Heart left ventricle (tissue), 16 donors: ENCODE results near the gene XYLT1. TPM values are rescaled to one million over a fixed set of nuclear protein-coding genes. Genes with fewer than 3 reads are reported as not detected.

Source experiments
- ATAC-seq, 4 donors: fragments of 200-7000 bp; cut with Tn5 transposase; one replicate each; pipeline ENCODE4 v1.9.1; 2020 to 2022; ENCODE audit warnings: moderate library complexity in 4 of 4, mild to moderate bottlenecking in 3 of 4, moderate number of reproducible peaks in 1 of 4
- DNase-seq, 5 donors: peaks; one replicate each; pipeline ENCODE4 v3.0.0-alpha.2; 2020
- H3K27ac ChIP-seq, 12 donors: fragments of 200-600 bp; sonication (generic) in 4 of 12; one replicate each; pipeline versions ENCODE4 v1.5.0 to v1.8.0; 2016 to 2022; ENCODE audit warnings: mild to moderate bottlenecking in 2 of 12
- H3K27me3 ChIP-seq, 9 donors: fragments of 200-600 bp; sonication (generic) in 2 of 9; one replicate each; pipeline versions ENCODE4 v1.5.1 to v1.8.0; 2016 to 2022; ENCODE audit warnings: mild to moderate bottlenecking in 3 of 9
- H3K36me3 ChIP-seq, 9 donors: fragments of 200-600 bp; sonication (generic) in 2 of 9; one replicate each; pipeline versions ENCODE4 v1.5.0 to v1.8.0; 2018 to 2022; ENCODE audit warnings: mild to moderate bottlenecking in 2 of 9
- H3K4me1 ChIP-seq, 12 donors: fragments of 200-600 bp; sonication (generic) in 4 of 12; one replicate each; pipeline versions ENCODE4 v1.5.0 to v1.8.0; 2016 to 2022; ENCODE audit warnings: mild to moderate bottlenecking in 3 of 12
- H3K4me3 ChIP-seq, 12 donors: fragments of 200-600 bp; sonication (generic) in 4 of 12; one replicate each; pipeline versions ENCODE4 v1.5.0 to v1.8.0; 2017 to 2022; ENCODE audit warnings: mild to moderate bottlenecking in 9 of 12, moderate library complexity in 4 of 12
- H3K9me3 ChIP-seq, 12 donors: fragments of 200-600 bp; sonication (generic) in 4 of 12; one replicate each; pipeline versions ENCODE4 v1.5.0 to v1.8.0; 2016 to 2022; ENCODE audit warnings: mild to moderate bottlenecking in 1 of 12
- POLR2A ChIP-seq, 2 donors: fragments of 450-650 bp; IDR thresholded peaks; one replicate each; pipeline ENCODE4 v1.6.1; 2017; ENCODE audit warnings: antibody characterized with exemption in 2 of 2, mild to moderate bottlenecking in 2 of 2, moderate library complexity in 2 of 2
- WGBS, 4 donors: extraction: QIAGEN DNeasy Blood & Tissue Kit in 2 of 4; methylation state at CpG; one replicate each; pipeline versions ENCODE4 v1.1.5 to v1.1.7; 2013 to 2018; 5-methylcytosine and 5-hydroxymethylcytosine counted together
- intact Hi-C, 10 donors: fragments of 100-400 bp; cut with DNase I; formaldehyde crosslinking; loops; one replicate each; pipeline versions ENCODE4 v1.11.1 to v1.14.2; 2022
- polyA plus RNA-seq, 2 donors: library from polyadenylated mRNA; stranded (reverse); fragments of 200-250 nt; gene quantifications; one replicate each; pipeline ENCODE4 v1.2.3, GENCODE V29; 2013
- total RNA-seq, 9 donors: library from RNA; depleted of rRNA in 2 of 9; stranded (reverse); fragments of >200 nt in 2 of 9; fragmentation: NEBNext Ultra II Directional in 3 of 9; extraction: Animal tissue kit (Norgen Biotek cat#: 25700) in 3 of 9; gene quantifications; one replicate each; pipeline versions ENCODE4 v1.1.0 to v1.2.4, GENCODE V29; 2016 to 2023
- TF ChIP-seq, protein P1 (sequence below), 12 donors: fragments of 200-600 bp; sonication (generic) in 4 of 12; IDR thresholded peaks; one replicate each; pipeline versions ENCODE4 v1.5.0 to v1.8.0; 2018 to 2022; ENCODE audit warnings: antibody characterized with exemption in 12 of 12, mild to moderate bottlenecking in 5 of 12
- donor health status: ischemic (EF 13 %, LVEDD 7.1; RV severe dilation, severe dysfunction).
- donor health status: healthy with polysubstance abuse.
- donor health status: DM: no; HTN: yes; CAD: no.
- donor health status: DM: no; HTN: no; CAD: no.
- donor health status: ischemic (EF 25% LVEDD 6.9; RV normal size, moderate dysfunction).
- donor health status: ischemic (EF 25% LVEDD 5.7; RV mildly dilated, moderate dysfunction).
- donor health status: healthy.
- donor health status: DM: yes; HTN: yes; CAD: no.
- donor health status: ischemic (EF 35%, LVEDD 5.7; RV mildly dilated, moderate dysfunction).
- donor health status: nonischemic (EF 11% LVEDD 7.7; RV severe dilation, severe dysfunction).
- donor health status: DM: yes; HTN: yes; CAD: no.
- donor health status: PGD.
- donor health status: ischemic (EF 29% LVEDD 5.4; RV normal size, mild dysfunction).
- donor health status: nonischemic (EF 23%, LVEDD 6.1; RV moderate dilation, normal function).

Gene XYLT1
- total and polyA plus RNA-seq, 11 donors: 0.46 to 12.3 (median 2.4) TPM

DNA sequence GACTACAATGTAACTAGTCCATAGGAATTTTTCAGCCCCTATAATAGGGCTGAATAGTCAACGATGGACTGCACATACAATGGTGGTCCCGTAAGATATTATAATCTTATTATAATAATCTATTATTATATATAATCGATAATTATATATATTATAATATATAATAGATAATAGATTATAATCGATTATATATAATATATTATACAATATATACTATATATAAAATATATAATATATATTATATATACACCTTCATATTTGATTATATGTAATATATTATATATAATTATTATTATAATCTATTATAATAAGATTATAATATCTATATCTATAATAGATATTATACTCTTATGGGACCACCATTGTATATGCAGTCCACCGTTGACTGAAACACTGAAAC is 238.8 kb downstream of the XYLT1 start:
- DNase-seq (no peak), ATAC-seq (no peak)
- H3K9me3 ChIP-seq: no peaks in the 10 kb centered on the region
- TF ChIP-seq, protein P1, sequence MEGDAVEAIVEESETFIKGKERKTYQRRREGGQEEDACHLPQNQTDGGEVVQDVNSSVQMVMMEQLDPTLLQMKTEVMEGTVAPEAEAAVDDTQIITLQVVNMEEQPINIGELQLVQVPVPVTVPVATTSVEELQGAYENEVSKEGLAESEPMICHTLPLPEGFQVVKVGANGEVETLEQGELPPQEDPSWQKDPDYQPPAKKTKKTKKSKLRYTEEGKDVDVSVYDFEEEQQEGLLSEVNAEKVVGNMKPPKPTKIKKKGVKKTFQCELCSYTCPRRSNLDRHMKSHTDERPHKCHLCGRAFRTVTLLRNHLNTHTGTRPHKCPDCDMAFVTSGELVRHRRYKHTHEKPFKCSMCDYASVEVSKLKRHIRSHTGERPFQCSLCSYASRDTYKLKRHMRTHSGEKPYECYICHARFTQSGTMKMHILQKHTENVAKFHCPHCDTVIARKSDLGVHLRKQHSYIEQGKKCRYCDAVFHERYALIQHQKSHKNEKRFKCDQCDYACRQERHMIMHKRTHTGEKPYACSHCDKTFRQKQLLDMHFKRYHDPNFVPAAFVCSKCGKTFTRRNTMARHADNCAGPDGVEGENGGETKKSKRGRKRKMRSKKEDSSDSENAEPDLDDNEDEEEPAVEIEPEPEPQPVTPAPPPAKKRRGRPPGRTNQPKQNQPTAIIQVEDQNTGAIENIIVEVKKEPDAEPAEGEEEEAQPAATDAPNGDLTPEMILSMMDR (IDR thresholded peaks at IDR 0.05): no peak
- TF ChIP-seq POLR2A (IDR thresholded peaks at IDR 0.05): no peak
- H3K27ac ChIP-seq: no peak overlapping the region
- 95 to 97% (median 95%) methylated on average over 5 of the region's 5 CpGs for WGBS, 4 donors
- H3K27me3 ChIP-seq: no peaks in the 10 kb centered on the region
- intact Hi-C loops: no loop called here
- peaks cover 0 to 2% (median 0%) of the 10 kb centered on the region in 12 donors for H3K4me1 ChIP-seq
- H3K4me3 ChIP-seq: no peak overlapping the region
- no peaks in the 10 kb centered on the region for H3K36me3 ChIP-seq

DNA sequence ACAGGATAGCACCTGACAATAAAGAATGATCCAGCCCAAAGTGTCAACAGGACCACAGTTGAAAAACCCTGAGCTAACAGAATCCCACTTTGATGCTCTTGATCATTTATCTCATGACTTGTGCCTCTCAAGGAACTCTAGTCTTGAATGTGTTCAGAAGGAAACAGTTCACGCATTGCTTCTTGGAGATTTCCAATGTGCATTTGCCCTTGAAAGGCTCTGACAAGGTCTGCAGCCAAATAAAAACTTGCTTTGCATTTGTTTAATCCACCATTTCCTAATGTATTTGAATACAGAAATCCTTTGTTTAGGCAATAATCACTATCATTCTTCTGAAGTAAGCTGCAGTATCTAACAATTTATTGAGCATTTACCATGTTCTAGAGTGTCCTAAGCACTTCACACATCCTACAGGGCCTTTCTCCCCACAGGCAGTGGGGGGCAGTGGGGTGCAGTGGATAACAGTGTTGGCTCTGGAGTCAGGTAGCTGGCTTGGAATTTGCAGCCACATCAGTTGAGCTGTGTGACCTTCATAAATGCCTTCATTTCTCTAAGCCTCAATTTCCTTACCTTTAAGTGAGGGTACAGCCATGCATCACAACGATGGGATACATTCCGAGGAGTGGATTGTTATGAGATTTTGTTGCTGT is 239.7 kb downstream of the XYLT1 start:
- Histone ChIP-seq H3K4me1 (peaks cover 0 to 2% (median 0%) of the 10 kb centered on the region in 12 donors), H3K9me3 (no peaks in the 10 kb centered on the region), H3K4me3 (no peak overlapping the region), H3K27me3 (no peaks in the 10 kb centered on the region), H3K36me3 (no peaks in the 10 kb centered on the region), H3K27ac (no peak overlapping the region)
- intact Hi-C loops: no loop called here
- 95 to 98% (median 97%) methylated on average over 3 of the region's 3 CpGs for WGBS, 4 donors
- no peak for DNase-seq
- ATAC-seq: no peak
- TF ChIP-seq, protein P1 (IDR thresholded peaks at IDR 0.05): no peak
- TF ChIP-seq POLR2A (IDR thresholded peaks at IDR 0.05): no peak

DNA sequence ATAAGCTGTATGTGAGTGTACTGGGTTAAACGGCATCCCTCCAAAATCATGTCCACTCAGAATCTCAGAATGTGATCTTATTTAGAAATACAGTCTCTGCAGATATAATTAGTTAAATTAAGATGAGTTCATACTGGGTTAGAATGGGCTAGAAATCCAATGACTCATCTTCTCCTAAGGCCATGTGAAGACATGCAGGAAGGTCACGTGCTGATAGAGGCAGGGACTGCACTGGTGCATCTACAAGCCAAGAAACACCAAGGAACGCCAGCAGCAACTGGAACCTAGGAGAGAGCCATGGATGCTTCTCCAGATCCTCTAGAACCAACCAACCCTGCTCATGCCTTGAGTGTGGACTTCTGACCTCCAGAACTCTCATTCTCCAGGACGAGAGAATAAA is 241.0 kb downstream of the XYLT1 start:
- H3K9me3 ChIP-seq: no peaks in the 10 kb centered on the region
- WGBS, 4 donors: 91 to 95% (median 92%) methylated on average over 4 of the region's 4 CpGs
- H3K4me1 ChIP-seq: peaks cover 0 to 14% (median 8%) of the 10 kb centered on the region in 12 donors
- no peaks in the 10 kb centered on the region for H3K27me3 ChIP-seq
- TF ChIP-seq, protein P1 (IDR thresholded peaks at IDR 0.05): no peak
- no peak for TF ChIP-seq POLR2A (IDR thresholded peaks at IDR 0.05)
- DNase-seq: no peak
- intact Hi-C loops: loop anchor here in 1 of 10 donors (10.0 kb wide), 1 partner anchor 145 kb away; no protein-coding TSS in a partner anchor
- no peaks in the 10 kb centered on the region for H3K36me3 ChIP-seq
- H3K27ac ChIP-seq: no peak overlapping the region
- ATAC-seq: no peak
- no peak overlapping the region for H3K4me3 ChIP-seq

DNA sequence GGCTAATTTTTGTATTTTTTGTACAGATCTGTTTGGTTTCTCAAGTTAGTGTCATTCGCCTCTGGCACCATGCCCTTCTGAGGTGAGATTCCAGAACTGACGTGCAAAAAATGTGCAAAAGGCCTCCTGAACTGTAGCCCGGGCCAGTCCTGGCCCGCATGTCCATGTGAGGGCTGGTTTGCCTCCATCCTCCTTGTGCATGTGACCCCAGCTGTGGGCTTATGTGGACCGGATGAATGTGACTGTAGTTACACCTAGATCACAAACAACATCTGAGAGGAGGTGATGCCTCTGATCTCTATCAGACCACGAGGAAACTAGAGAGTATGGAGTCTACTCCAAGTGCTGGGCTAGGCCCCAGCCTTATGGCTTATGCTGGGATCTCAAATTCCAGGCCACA is 241.6 kb downstream of the XYLT1 start:
- DNase-seq (no peak), ATAC-seq (no peak)
- Histone ChIP-seq H3K36me3 (no peaks in the 10 kb centered on the region), H3K27me3 (no peaks in the 10 kb centered on the region), H3K4me1 (peaks cover 0 to 20% (median 11%) of the 10 kb centered on the region in 12 donors), H3K4me3 (no peak overlapping the region), H3K9me3 (no peaks in the 10 kb centered on the region), H3K27ac (no peak overlapping the region)
- no peak for TF ChIP-seq POLR2A (IDR thresholded peaks at IDR 0.05)
- TF ChIP-seq, protein P1 (IDR thresholded peaks at IDR 0.05): no peak
- intact Hi-C loops: loop anchor here in 1 of 10 donors (10.0 kb wide), 1 partner anchor 146 kb away; no protein-coding TSS in a partner anchor
- 91 to 93% (median 92%) methylated on average over 6 of the region's 6 CpGs for WGBS, 4 donors
